K562 (cell line): Measurements from ENCODE around the gene CYP4V2. TPM values are rescaled to one million over a fixed set of nuclear protein-coding genes. Genes with fewer than 3 reads are reported as not detected.

Source experiments
- ATAC-seq: fragments of 200-7000 bp; cut with Tn5 transposase; 3 replicates; pipeline ENCODE4 v1.9.1; 2020; ENCODE audit warnings: moderate library complexity
- BruUV-seq: library from RNA; stranded (reverse); fragments of 400-500 nt; replicated peaks from 2 replicates; lab custom pipeline; 2021; lab: Mats Ljungman, UMichigan
- CTCF ChIA-PET: fragments of 300-600 bp; formaldehyde crosslinking; extraction: SDS; loops from one replicate; lab custom pipeline; 2021; ENCODE audit warnings: low intra/inter-chr PET ratio; lab: Yijun Ruan, JAX
- POLR2A ChIA-PET: fragments of 300-600, 350-650 bp; sonication (Branson Sonifier 250); formaldehyde crosslinking; extraction: SDS; loops from one replicate; lab custom pipeline; 2021; ENCODE audit warnings: antibody characterized with exemption, inconsistent platforms; lab: Yijun Ruan, JAX
- DNase-seq, 4 experiments: peaks; one replicate each; pipeline versions ENCODE4 v3.0.0 to v3.0.0-alpha.2; 2011 to 2018; ENCODE audit warnings: low spot score in 3 of 4, mixed read lengths in 3 of 4; ENCODE audit errors: extremely low read depth in 1 of 4
- FAIRE-seq: peaks from 2 replicates; lab custom pipeline; 2011; peaks lifted over from hg19 to GRCh38; lab: Jason Lieb, UNC
- H2AFZ ChIP-seq: 2 replicates; pipeline ENCODE4 v1.6.0; 2011; ENCODE audit warnings: low read depth, low read length, control low read depth, inconsistent platforms
- H3K27ac ChIP-seq: fragments of 200-600 bp; 3 replicates; pipeline ENCODE4 v1.8.0; 2011; ENCODE audit warnings: low read depth, mild to moderate bottlenecking, control low read depth, inconsistent platforms, low read length, moderate library complexity, mixed read lengths; ENCODE audit errors: extremely low read depth
- H3K27me3 ChIP-seq, 2 experiments: fragments of 300-600 bp in 1 of 2; 2 replicates in 1 of 2; 3 replicates in 1 of 2; pipeline versions ENCODE4 v1.6.0 to v1.8.0; 2011; ENCODE audit warnings: inconsistent platforms in 2 of 2, low read length in 2 of 2, mild to moderate bottlenecking in 1 of 2, mixed read lengths in 1 of 2, moderate library complexity in 1 of 2; ENCODE audit not compliant: control insufficient read depth in 2 of 2, insufficient read depth in 2 of 2
- H3K36me3 ChIP-seq: fragments of 300-600 bp; 3 replicates; pipeline ENCODE4 v1.8.0; 2011; ENCODE audit warnings: mild to moderate bottlenecking, low read length, inconsistent platforms; ENCODE audit not compliant: control insufficient read depth, insufficient read depth
- H3K4me1 ChIP-seq, 2 experiments: fragments of 200-600 bp in 1 of 2; replicated peaks in 1 of 2; 2 replicates in 1 of 2; 3 replicates in 1 of 2; pipeline versions ENCODE4 v1.5.1 to v1.8.0; 2011; ENCODE audit warnings: inconsistent platforms in 2 of 2, low read length in 2 of 2, mild to moderate bottlenecking in 1 of 2, mixed read lengths in 1 of 2, moderate library complexity in 1 of 2; ENCODE audit not compliant: control insufficient read depth in 2 of 2, insufficient read depth in 2 of 2
- H3K4me2 ChIP-seq: 2 replicates; pipeline ENCODE4 v1.6.1; 2011; ENCODE audit warnings: low read length, control low read depth, inconsistent platforms, mixed read lengths; ENCODE audit not compliant: insufficient read depth
- H3K4me3 ChIP-seq: fragments of 200-600 bp; sonication (generic), shearing (Covaris generic); 2 replicates; pipeline ENCODE4 v1.5.1; 2016; ENCODE audit warnings: control low read depth, inconsistent platforms
- H3K79me2 ChIP-seq: fragments of 200-600 bp; 3 replicates; pipeline ENCODE4 v1.8.0; 2011; ENCODE audit warnings: low read length, inconsistent platforms; ENCODE audit not compliant: control insufficient read depth, insufficient read depth
- H3K9ac ChIP-seq, 2 experiments: 2 replicates each; pipeline versions ENCODE4 v1.6.0 to v1.6.1; 2011; ENCODE audit warnings: low read depth in 2 of 2, low read length in 2 of 2, control low read depth in 1 of 2, inconsistent platforms in 1 of 2, mild to moderate bottlenecking in 1 of 2, mixed read lengths in 1 of 2; ENCODE audit not compliant: insufficient read depth in 1 of 2
- H3K9me1 ChIP-seq: one replicate; pipeline ENCODE4 v1.6.0; 2011; ENCODE audit warnings: inconsistent platforms, mild to moderate bottlenecking, low read length, moderate library complexity; ENCODE audit not compliant: control insufficient read depth, insufficient read depth
- H3K9me3 ChIP-seq: replicated peaks from 2 replicates; pipeline ENCODE4 v1.5.1; 2011; ENCODE audit warnings: low read depth, low read length, inconsistent platforms; ENCODE audit not compliant: control insufficient read depth, insufficient read depth
- H4K20me1 ChIP-seq: replicated peaks from 2 replicates; pipeline ENCODE4 v1.6.1; 2011; ENCODE audit warnings: low read length, inconsistent platforms, mixed read lengths; ENCODE audit not compliant: control insufficient read depth, insufficient read depth
- ADNP ChIP-seq: fragments of 200-800 bp; sonication (Bioruptor generic); IDR thresholded peaks from 2 replicates; pipeline ENCODE4 v1.6.1; 2016; ENCODE audit warnings: missing genetic modification characterization, missing compliant biosample characterization
- ARID3A ChIP-seq: IDR thresholded peaks from 2 replicates; pipeline ENCODE4 v1.6.1; 2012; ENCODE audit warnings: low read depth, low read length, improper control_type of control experiment, borderline replicate concordance
- BRF2 ChIP-seq: IDR thresholded peaks from 3 replicates; pipeline ENCODE4 v1.6.1; 2011; ENCODE audit warnings: borderline replicate concordance, mild to moderate bottlenecking; ENCODE audit not compliant: insufficient read length, insufficient read depth
- HIVEP1 ChIP-seq: fragments of 250-450 bp; sonication (Bioruptor Pico); IDR thresholded peaks from 2 replicates; pipeline ENCODE4 v1.4.0; 2020; ENCODE audit warnings: mild to moderate bottlenecking
- HMG20B ChIP-seq: fragments of 250-450 bp; sonication (Bioruptor Pico); IDR thresholded peaks from 2 replicates; pipeline ENCODE4 v1.5.0; 2021; ENCODE audit warnings: mild to moderate bottlenecking
- MAZ ChIP-seq, 2 experiments: fragments of 450-650 bp in 1 of 2; sonication (generic) in 1 of 2; formaldehyde crosslinking; IDR thresholded peaks in 1 of 2; conservative IDR thresholded peaks in 1 of 2; 2 replicates each; pipeline versions ENCODE4 v1.4.0 to v1.5.0; 2020; ENCODE audit warnings: mild to moderate bottlenecking in 1 of 2, missing genetic modification reagents in 1 of 2
- MCM7 ChIP-seq, 2 experiments: fragments of 450-650 bp; IDR thresholded peaks; 2 replicates each; pipeline ENCODE4 v1.6.1; 2016 to 2018
- MEF2D ChIP-seq: conservative IDR thresholded peaks from 2 replicates; pipeline ENCODE4 v1.6.1; 2016; ENCODE audit warnings: low read depth, missing genetic modification characterization, missing compliant biosample characterization
- NR2F6 ChIP-seq: fragments of 450-650 bp; formaldehyde crosslinking; IDR thresholded peaks from 2 replicates; pipeline ENCODE4 v1.4.0; 2020; ENCODE audit warnings: mild to moderate bottlenecking
- PRPF4 ChIP-seq: fragments of 200-400 bp; formaldehyde crosslinking; IDR thresholded peaks from one replicate; pipeline ENCODE4 v1.6.1; 2017; ENCODE audit warnings: low read length, low read depth, mild to moderate bottlenecking; ENCODE audit not compliant: insufficient read depth, poor library complexity, severe bottlenecking
- SMAD3 ChIP-seq: fragments of 450-650 bp; formaldehyde crosslinking; conservative IDR thresholded peaks from 2 replicates; pipeline ENCODE4 v1.4.0; 2020; ENCODE audit warnings: mild to moderate bottlenecking
- VEZF1 ChIP-seq: fragments of 200-800 bp; sonication (Bioruptor generic); IDR thresholded peaks from 2 replicates; pipeline ENCODE4 v1.6.1; 2017; ENCODE audit warnings: missing genetic modification characterization, missing compliant biosample characterization
- ZBTB43 ChIP-seq: sonication (generic); formaldehyde crosslinking; IDR thresholded peaks from 2 replicates; pipeline ENCODE4 v1.8.0; 2023; ENCODE audit warnings: mild to moderate bottlenecking, missing genetic modification reagents
- ZNF239 ChIP-seq: fragments of 250-450 bp; sonication (Bioruptor Pico); IDR thresholded peaks from 2 replicates; pipeline ENCODE4 v1.4.0; 2020; ENCODE audit warnings: mild to moderate bottlenecking
- ZNF274 ChIP-seq: IDR thresholded peaks from 2 replicates; pipeline ENCODE4 v1.6.1; 2011; ENCODE audit warnings: low read depth, mild to moderate bottlenecking, low read length, moderate library complexity, borderline replicate concordance
- WGBS: fragments of 100-300 bp; shearing (Covaris generic); methylation state at CpG from one replicate; pipeline ENCODE4 v1.1.6; 2016; ENCODE audit warnings: low coverage, mixed read lengths; ENCODE audit not compliant: insufficient coverage; ENCODE audit errors: missing lambda C conversion rate; 5-methylcytosine and 5-hydroxymethylcytosine counted together
- in situ Hi-C: fragments of 300-500 bp; cut with MboI; formaldehyde crosslinking; loops from 4 replicates; pipeline ENCODE4 v1.15.0; 2018; ENCODE audit warnings: inconsistent platforms, mixed read lengths
- intact Hi-C: fragments of 100-400 bp; cut with micrococcal nuclease; formaldehyde crosslinking; loops from 2 replicates; pipeline ENCODE4 v1.14.2; 2022
- polyA plus RNA-seq, 8 experiments: library from polyadenylated mRNA; depleted of rRNA in 4 of 8; stranded (reverse) in 5 of 8; unstranded in 3 of 8; fragments of >200 nt; fragmentation: Nextera tagmentation in 2 of 8; fragmentation: Illumina TruSeq in 1 of 8; extraction: Ambion mirVana in 2 of 8; extraction: Trizol in 1 of 8; gene quantifications; 2 replicates each; pipeline versions ENCODE4 v1.2.1 to v1.2.3, GENCODE V29; 2011 to 2014; ENCODE audit warnings: inconsistent platforms in 1 of 8, missing spikeins in 1 of 8
- total RNA-seq, 7 experiments: library from RNA; depleted of rRNA in 6 of 7; stranded (reverse); fragments of >200 nt in 6 of 7; fragmentation: Illumina TruSeq in 2 of 7; extraction: Trizol in 2 of 7; gene quantifications; 2 replicates each; pipeline versions ENCODE4 v1.2.1 to v1.2.3, GENCODE V29; 2011 to 2021; ENCODE audit warnings: low replicate concordance in 1 of 7

The CYP4V2 gene
- total and polyA plus RNA-seq, 9 of the 15 experiments (the other 6 are each of a cell fraction or from before 2014, with no cell fraction given) = 1.1 to 8.3 (median 3.9) TPM

GRCh38 chr4:186161138-186161537, 30.2 kb upstream of the CYP4V2 start:
- 0 out of 2 replicates have a peak, but pooled peaks cover 8% of the 10 kb centered on the region for H4K20me1 ChIP-seq
- no peak overlapping the region for H3K27ac ChIP-seq
- FAIRE-seq = no peak
- no TSS peak for BruUV-seq
- H3K9ac ChIP-seq = no peak overlapping the region
- H3K4me1 ChIP-seq = peaks cover 0 to 8% of the 10 kb centered on the region in 2 experiments; a peak in 1 of 5 replicates
- no peaks in the 10 kb centered on the region for H3K9me3 ChIP-seq
- intact Hi-C loops = no loop called here
- no peak overlapping the region for H2AFZ ChIP-seq
- DNase-seq = no peak
- no peaks in the 10 kb centered on the region for H3K79me2 ChIP-seq
- no peak for ATAC-seq
- TF ChIP-seq HMG20B (CRISPR knock-in tag) (no peak), ADNP (no peak), SMAD3 (no peak), HIVEP1 (CRISPR knock-in tag) (no peak), ZNF239 (CRISPR knock-in tag) (no peak), ARID3A (no peak), PRPF4 (no peak), ZNF274 (no peak), NR2F6 (no peak), VEZF1 (CRISPR knock-in tag) (no peak), BRF2 (no peak), MAZ (CRISPR knock-in tag; conservative IDR thresholded peaks at IDR 0.05 in 1 of 2, IDR thresholded peaks at IDR 0.05 in 1 of 2) (no peak), ZBTB43 (CRISPR knock-in tag) (no peak), MEF2D (tag) (no peak), MCM7 (IDR thresholded peaks at IDR 0.05) (no peak)
- TF ChIP-seq, all 486 proteins: peak for 0
- POLR2A ChIA-PET = interaction anchor here (0.6 kb wide), 1 partner anchor 869 kb away, joined by 3 read pairs; no protein-coding TSS in a partner anchor
- Histone ChIP-seq H3K9me1 (no peaks in the 10 kb centered on the region), H3K4me2 (no peak overlapping the region), H3K36me3 (no peaks in the 10 kb centered on the region), H3K4me3 (no peak overlapping the region), H3K27me3 (peaks cover 33 to 68% of the 10 kb centered on the region in 2 experiments)
- in situ Hi-C loops = no loop called here
- CTCF ChIA-PET = no interaction called here
- 3% methylated on average over 6 of the region's 6 CpGs for WGBS
